ENCODE measurements around the gene EHD3.

DNA sequence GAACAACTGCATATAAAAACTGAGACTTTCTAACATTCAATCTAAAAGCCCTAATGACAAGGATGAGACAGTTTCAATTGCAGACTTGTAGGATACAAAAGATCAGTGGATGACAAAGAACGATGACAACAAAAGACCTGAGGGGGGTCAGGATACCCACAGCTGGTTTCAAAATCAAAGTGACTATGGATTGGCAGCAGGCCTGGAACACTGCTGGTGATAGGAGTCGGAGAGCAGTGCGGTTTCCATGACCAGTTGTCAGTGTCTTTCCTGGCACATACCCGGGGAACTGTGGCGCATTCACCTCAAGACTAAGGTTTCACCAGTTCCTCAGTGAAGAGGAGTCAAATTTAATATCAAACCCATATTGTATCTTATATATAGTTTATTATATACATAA, 42.0 kb downstream of the EHD3 start:
- TF ChIP-seq CBFB (IDR thresholded peaks at IDR 0.05; ENCODE audit: low read depth) (no peak), RBBP5 (conservative IDR thresholded peaks at IDR 0.05) (no peak), EZH2 (IDR thresholded peaks at IDR 0.05; ENCODE audit: borderline replicate concordance, control insufficient read depth, low read depth, low read length) (no peak), SREBF2 (IDR thresholded peaks at IDR 0.05; ENCODE audit: low read length) (no peak), RAD21 (IDR thresholded peaks at IDR 0.05; ENCODE audit: insufficient read depth, low read depth, low read length) (no peak), JUND (IDR thresholded peaks at IDR 0.05; ENCODE audit: low read depth, low read length) (no peak), ZSCAN29 (IDR thresholded peaks at IDR 0.05) (no peak), CREM (IDR thresholded peaks at IDR 0.05; ENCODE audit: low read depth) (no peak), POLR2AphosphoS5 (IDR thresholded peaks at IDR 0.05; ENCODE audit: low read length) (no peak), RCOR1 (conservative IDR thresholded peaks at IDR 0.05; ENCODE audit: low read depth, low read length) (no peak)
- TF ChIP-seq, protein P1, sequence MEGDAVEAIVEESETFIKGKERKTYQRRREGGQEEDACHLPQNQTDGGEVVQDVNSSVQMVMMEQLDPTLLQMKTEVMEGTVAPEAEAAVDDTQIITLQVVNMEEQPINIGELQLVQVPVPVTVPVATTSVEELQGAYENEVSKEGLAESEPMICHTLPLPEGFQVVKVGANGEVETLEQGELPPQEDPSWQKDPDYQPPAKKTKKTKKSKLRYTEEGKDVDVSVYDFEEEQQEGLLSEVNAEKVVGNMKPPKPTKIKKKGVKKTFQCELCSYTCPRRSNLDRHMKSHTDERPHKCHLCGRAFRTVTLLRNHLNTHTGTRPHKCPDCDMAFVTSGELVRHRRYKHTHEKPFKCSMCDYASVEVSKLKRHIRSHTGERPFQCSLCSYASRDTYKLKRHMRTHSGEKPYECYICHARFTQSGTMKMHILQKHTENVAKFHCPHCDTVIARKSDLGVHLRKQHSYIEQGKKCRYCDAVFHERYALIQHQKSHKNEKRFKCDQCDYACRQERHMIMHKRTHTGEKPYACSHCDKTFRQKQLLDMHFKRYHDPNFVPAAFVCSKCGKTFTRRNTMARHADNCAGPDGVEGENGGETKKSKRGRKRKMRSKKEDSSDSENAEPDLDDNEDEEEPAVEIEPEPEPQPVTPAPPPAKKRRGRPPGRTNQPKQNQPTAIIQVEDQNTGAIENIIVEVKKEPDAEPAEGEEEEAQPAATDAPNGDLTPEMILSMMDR (IDR thresholded peaks at IDR 0.05 in 2 of 3, conservative IDR thresholded peaks at IDR 0.05 in 1 of 3; ENCODE audit: control insufficient read depth in 2 of 3, extremely low read depth in 1 of 3, insufficient read depth in 1 of 3, low read depth in 3 of 3, low read length in 3 of 3) = no peak
- TF ChIP-seq, protein P2, sequence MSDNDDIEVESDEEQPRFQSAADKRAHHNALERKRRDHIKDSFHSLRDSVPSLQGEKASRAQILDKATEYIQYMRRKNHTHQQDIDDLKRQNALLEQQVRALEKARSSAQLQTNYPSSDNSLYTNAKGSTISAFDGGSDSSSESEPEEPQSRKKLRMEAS (IDR thresholded peaks at IDR 0.05; ENCODE audit: low read depth, low read length) = no peak
- TF ChIP-seq, protein P3, sequence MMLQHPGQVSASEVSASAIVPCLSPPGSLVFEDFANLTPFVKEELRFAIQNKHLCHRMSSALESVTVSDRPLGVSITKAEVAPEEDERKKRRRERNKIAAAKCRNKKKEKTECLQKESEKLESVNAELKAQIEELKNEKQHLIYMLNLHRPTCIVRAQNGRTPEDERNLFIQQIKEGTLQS (IDR thresholded peaks at IDR 0.05; ENCODE audit: borderline replicate concordance, extremely low read depth, low read depth, low read length) = no peak
